ENCODE results near the gene WWOX.

- TF ChIP-seq POLR2A (IDR thresholded peaks at IDR 0.05; ENCODE audit: insufficient read depth in 1 of 2, low read depth in 2 of 2, low read length in 2 of 2), result no peak
- no peak for TF ChIP-seq TCF7 (IDR thresholded peaks at IDR 0.05; ENCODE audit: low read depth)
- no peak for TF ChIP-seq CTCF (CRISPR knock-in tag; IDR thresholded peaks at IDR 0.05)
- TF ChIP-seq REST (IDR thresholded peaks at IDR 0.05; ENCODE audit: borderline replicate concordance in 1 of 2, low read depth in 1 of 2, low read length in 2 of 2), result no peak
- no peak for TF ChIP-seq MYC (CRISPR knock-in tag; IDR thresholded peaks at IDR 0.05; ENCODE audit: borderline replicate concordance)
- no peak for TF ChIP-seq NR2F2 (IDR thresholded peaks at IDR 0.05; ENCODE audit: borderline replicate concordance, low read depth)
Measured at GRCh38 chr16:78715673-78716072, 616.2 kb downstream of the WWOX start.
